Mesenchymal stem cell (in vitro differentiated cells and primary cell): Measurements from ENCODE around the gene CPD.
"Not testable (repeated sequence)": the region's sequence is repeated elsewhere in the genome, so short reads cannot be mapped to it uniquely, and the experiment has no call there.

Experiments
- DNase-seq: peaks from one replicate; pipeline ENCODE4 v3.0.0-alpha.2; 2013
- H2AFZ ChIP-seq: one replicate; pipeline ENCODE4 v1.6.1; 2013; ENCODE audit warnings: low read depth, mild to moderate bottlenecking, control low read depth, inconsistent platforms, low read length, moderate library complexity
- H2AK5ac ChIP-seq: 2 replicates; pipeline ENCODE4 v1.6.1; 2013; ENCODE audit warnings: low read length, moderate library complexity, mild to moderate bottlenecking, inconsistent platforms; ENCODE audit not compliant: severe bottlenecking
- H2BK120ac ChIP-seq: one replicate; pipeline ENCODE4 v1.6.1; 2013; ENCODE audit warnings: low read depth, mild to moderate bottlenecking, inconsistent platforms, low read length, moderate library complexity
- H2BK12ac ChIP-seq, 2 experiments: one replicate each; pipeline ENCODE4 v1.6.1; 2013; ENCODE audit warnings: inconsistent platforms in 2 of 2, low read length in 2 of 2, mild to moderate bottlenecking in 2 of 2, moderate library complexity in 2 of 2, control low read depth in 1 of 2
- H2BK15ac ChIP-seq: one replicate; pipeline ENCODE4 v1.6.1; 2013; ENCODE audit warnings: mild to moderate bottlenecking, low read depth, inconsistent platforms; ENCODE audit not compliant: poor library complexity, severe bottlenecking
- H2BK5ac ChIP-seq: 2 replicates; pipeline ENCODE4 v1.6.1; 2013; ENCODE audit warnings: low read depth, mild to moderate bottlenecking, low read length, control low read depth, inconsistent platforms; ENCODE audit not compliant: poor library complexity, severe bottlenecking
- H3K14ac ChIP-seq, 2 experiments: one replicate each; pipeline ENCODE4 v1.6.1; 2013; ENCODE audit warnings: inconsistent platforms in 2 of 2, low read length in 2 of 2, control low read depth in 1 of 2, mild to moderate bottlenecking in 1 of 2, moderate library complexity in 1 of 2
- H3K18ac ChIP-seq, 2 experiments: one replicate each; pipeline ENCODE4 v1.6.1; 2013; ENCODE audit warnings: inconsistent platforms in 2 of 2, low read length in 2 of 2, control low read depth in 1 of 2, low read depth in 1 of 2, mild to moderate bottlenecking in 1 of 2
- H3K23ac ChIP-seq, 2 experiments: one replicate each; pipeline ENCODE4 v1.6.1; 2013; ENCODE audit warnings: inconsistent platforms in 2 of 2, low read length in 2 of 2, mild to moderate bottlenecking in 2 of 2, moderate library complexity in 2 of 2, control low read depth in 1 of 2
- H3K27ac ChIP-seq: 2 replicates; pipeline ENCODE4 v1.5.1; 2013; ENCODE audit warnings: mild to moderate bottlenecking, moderate library complexity, low read length, control low read depth, inconsistent platforms; ENCODE audit not compliant: poor library complexity, severe bottlenecking
- H3K27me3 ChIP-seq, 2 experiments: 2 replicates each; pipeline versions ENCODE4 v1.6.1 to v1.7.0; 2013; ENCODE audit warnings: low read length in 2 of 2, mild to moderate bottlenecking in 2 of 2, moderate library complexity in 2 of 2, control low read depth in 1 of 2, inconsistent platforms in 1 of 2; ENCODE audit not compliant: control insufficient read depth in 1 of 2, insufficient read depth in 1 of 2
- H3K36me3 ChIP-seq, 2 experiments: 2 replicates each; pipeline versions ENCODE4 v1.6.1 to v1.7.0; 2013; ENCODE audit warnings: low read length in 2 of 2, control low read depth in 1 of 2, inconsistent platforms in 1 of 2, low read depth in 1 of 2, mild to moderate bottlenecking in 1 of 2; ENCODE audit not compliant: insufficient read depth in 2 of 2, control insufficient read depth in 1 of 2
- H3K4ac ChIP-seq, 2 experiments: one replicate each; pipeline ENCODE4 v1.6.1; 2013; ENCODE audit warnings: inconsistent platforms in 2 of 2, low read length in 2 of 2, mild to moderate bottlenecking in 2 of 2, moderate library complexity in 2 of 2, control low read depth in 1 of 2, low read depth in 1 of 2
- H3K4me1 ChIP-seq: 2 replicates; pipeline ENCODE4 v1.6.1; 2013; ENCODE audit warnings: low read depth, low read length, control low read depth; ENCODE audit not compliant: control insufficient read depth, insufficient read depth
- H3K4me2 ChIP-seq: 2 replicates; pipeline ENCODE4 v1.6.1; 2013; ENCODE audit warnings: low read length, mild to moderate bottlenecking, inconsistent platforms; ENCODE audit not compliant: poor library complexity, severe bottlenecking
- H3K4me3 ChIP-seq, 2 experiments: 2 replicates each; pipeline versions ENCODE4 v1.5.1 to v1.7.0; 2013; ENCODE audit warnings: low read length in 2 of 2, mild to moderate bottlenecking in 2 of 2, control low read depth in 1 of 2, low read depth in 1 of 2; ENCODE audit not compliant: insufficient read depth in 1 of 2
- H3K79me1 ChIP-seq: replicated peaks from 2 replicates; pipeline ENCODE4 v1.6.1; 2013; ENCODE audit warnings: mild to moderate bottlenecking, control low read depth, low read length, inconsistent platforms; ENCODE audit not compliant: poor library complexity, severe bottlenecking
- H3K9ac ChIP-seq: 2 replicates; pipeline ENCODE4 v1.7.0; 2013; ENCODE audit warnings: mild to moderate bottlenecking, low read length, moderate library complexity
- H3K9me3 ChIP-seq: 2 replicates; pipeline ENCODE4 v1.7.0; 2013; ENCODE audit warnings: mild to moderate bottlenecking, low read length; ENCODE audit not compliant: control insufficient read depth
- H4K8ac ChIP-seq: one replicate; pipeline ENCODE4 v1.6.1; 2013; ENCODE audit warnings: inconsistent platforms, mild to moderate bottlenecking, low read length, moderate library complexity
- H4K91ac ChIP-seq: one replicate; pipeline ENCODE4 v1.6.1; 2013; ENCODE audit warnings: mild to moderate bottlenecking, low read length, inconsistent platforms
- WGBS: methylation state at CpG from one replicate; pipeline ENCODE4 v1.1.7; 2013; ENCODE audit warnings: mixed read lengths; 5-methylcytosine and 5-hydroxymethylcytosine counted together

CPD gene

DNA sequence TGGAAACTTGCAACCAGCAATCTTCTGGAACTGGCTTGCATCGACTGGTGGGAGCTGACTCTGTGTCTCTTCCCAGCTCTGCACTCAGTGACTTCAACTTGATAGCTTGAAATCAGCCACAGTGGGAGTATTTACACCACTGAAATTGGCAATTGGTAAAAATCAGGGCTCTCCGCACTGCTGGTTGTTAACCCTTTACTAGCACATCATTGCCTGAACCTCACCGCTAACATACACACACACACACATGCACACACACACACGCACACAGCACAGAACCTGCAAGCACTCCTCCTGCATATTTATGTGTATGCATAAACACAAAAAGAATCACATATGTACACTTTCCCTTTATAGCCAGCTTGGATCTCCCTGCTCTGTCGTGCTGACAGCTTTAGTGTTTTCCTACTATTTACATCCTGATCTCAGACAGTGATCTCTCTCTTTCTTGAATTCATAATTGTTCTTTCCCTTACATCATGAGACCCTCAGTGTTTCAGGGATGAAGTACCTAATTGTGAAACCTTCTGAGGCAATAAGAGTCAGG, 37.0 kb upstream of the CPD start:
- Histone ChIP-seq H3K4me3 (no peak overlapping the region), H3K36me3 (no peaks in the 10 kb centered on the region), H2AK5ac (no peak overlapping the region), H2AFZ (no peak overlapping the region), H3K18ac (no peak overlapping the region), H3K9ac (no peak overlapping the region), H3K14ac (no peak overlapping the region), H3K79me1 (no peaks in the 10 kb centered on the region), H3K27me3 (no peaks in the 10 kb centered on the region), H3K9me3 (no peaks in the 10 kb centered on the region), H3K4me1 (peaks cover 15% of the 10 kb centered on the region), H2BK120ac (no peak overlapping the region), H2BK12ac (no peak overlapping the region), H2BK5ac (no peak overlapping the region), H3K23ac (no peak overlapping the region), H4K8ac (no peak overlapping the region), H3K4ac (no peak overlapping the region), H3K4me2 (no peak overlapping the region), H2BK15ac (no peak overlapping the region), H4K91ac (no peak overlapping the region), H3K27ac (no peak overlapping the region)
- 93% methylated on average over 5 of the region's 5 CpGs for WGBS
- no peak for DNase-seq

DNA sequence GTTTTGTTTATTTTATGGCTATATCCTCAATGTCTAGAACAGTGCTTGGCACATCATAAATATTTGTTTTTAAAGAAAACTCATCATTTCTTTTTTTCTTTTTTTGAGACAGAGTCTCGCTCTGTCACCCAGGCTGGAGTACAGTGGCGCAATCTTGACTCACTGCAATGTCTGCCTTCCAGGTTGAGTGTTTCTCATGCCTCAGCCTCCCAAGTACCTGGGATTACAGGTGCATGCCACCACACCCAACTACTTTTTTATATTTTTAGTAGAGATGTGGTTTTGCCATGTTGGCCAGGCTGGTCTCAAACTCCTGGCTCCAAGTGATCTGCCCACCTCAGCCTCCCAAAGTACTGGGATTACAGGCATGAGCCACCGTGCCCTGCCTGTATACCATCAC, 35.5 kb upstream of the CPD start:
- not testable (repeated sequence) for H4K8ac ChIP-seq, H2BK15ac ChIP-seq, H3K9me3 ChIP-seq, H3K18ac ChIP-seq, H3K27ac ChIP-seq, H2BK120ac ChIP-seq, H2BK12ac ChIP-seq, H2AK5ac ChIP-seq, H3K4me3 ChIP-seq, H3K27me3 ChIP-seq, H3K4me1 ChIP-seq, H3K79me1 ChIP-seq, DNase-seq, H3K9ac ChIP-seq, H2AFZ ChIP-seq, H3K23ac ChIP-seq, H2BK5ac ChIP-seq, H3K4me2 ChIP-seq, H3K36me3 ChIP-seq, H3K4ac ChIP-seq, H3K14ac ChIP-seq, H4K91ac ChIP-seq
- 91% methylated on average over 3 of the region's 3 CpGs for WGBS

DNA sequence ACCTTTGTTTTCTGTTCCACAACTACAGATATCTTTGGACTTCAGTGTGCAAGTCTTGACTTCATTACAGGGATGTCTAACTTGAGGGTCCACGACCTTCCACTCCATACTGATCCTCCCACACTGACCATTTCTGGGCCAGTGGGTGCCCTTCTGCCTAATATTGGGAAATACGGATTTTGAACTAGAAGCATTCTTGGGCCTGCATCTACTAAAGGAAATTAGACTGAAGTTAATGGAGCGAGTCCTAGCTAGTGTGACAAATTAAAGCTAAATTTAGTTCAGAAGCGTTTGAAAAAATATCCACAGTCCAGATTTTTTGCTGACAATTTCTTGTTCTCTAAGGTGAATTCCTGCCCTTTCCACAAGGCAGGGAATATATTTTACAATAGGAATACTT, 34.9 kb upstream of the CPD start:
- Histone ChIP-seq H2BK15ac (no peak overlapping the region), H4K91ac (no peak overlapping the region), H2BK12ac (no peak overlapping the region), H3K9me3 (no peaks in the 10 kb centered on the region), H3K36me3 (no peaks in the 10 kb centered on the region), H2BK5ac (no peak overlapping the region), H4K8ac (no peak overlapping the region), H3K4me3 (no peak overlapping the region), H2BK120ac (no peak overlapping the region), H2AFZ (no peak overlapping the region), H3K23ac (no peak overlapping the region), H3K18ac (no peak overlapping the region), H3K4me1 (peaks cover 8% of the 10 kb centered on the region), H3K4me2 (no peak overlapping the region), H3K79me1 (no peaks in the 10 kb centered on the region), H3K27ac (peak overlapping the region; percentile 46), H3K4ac (no peak overlapping the region), H3K9ac (no peak overlapping the region), H2AK5ac (no peak overlapping the region), H3K14ac (no peak overlapping the region), H3K27me3 (no peaks in the 10 kb centered on the region)
- WGBS: 88% methylated on average over 4 of the region's 4 CpGs
- DNase-seq: no peak

DNA sequence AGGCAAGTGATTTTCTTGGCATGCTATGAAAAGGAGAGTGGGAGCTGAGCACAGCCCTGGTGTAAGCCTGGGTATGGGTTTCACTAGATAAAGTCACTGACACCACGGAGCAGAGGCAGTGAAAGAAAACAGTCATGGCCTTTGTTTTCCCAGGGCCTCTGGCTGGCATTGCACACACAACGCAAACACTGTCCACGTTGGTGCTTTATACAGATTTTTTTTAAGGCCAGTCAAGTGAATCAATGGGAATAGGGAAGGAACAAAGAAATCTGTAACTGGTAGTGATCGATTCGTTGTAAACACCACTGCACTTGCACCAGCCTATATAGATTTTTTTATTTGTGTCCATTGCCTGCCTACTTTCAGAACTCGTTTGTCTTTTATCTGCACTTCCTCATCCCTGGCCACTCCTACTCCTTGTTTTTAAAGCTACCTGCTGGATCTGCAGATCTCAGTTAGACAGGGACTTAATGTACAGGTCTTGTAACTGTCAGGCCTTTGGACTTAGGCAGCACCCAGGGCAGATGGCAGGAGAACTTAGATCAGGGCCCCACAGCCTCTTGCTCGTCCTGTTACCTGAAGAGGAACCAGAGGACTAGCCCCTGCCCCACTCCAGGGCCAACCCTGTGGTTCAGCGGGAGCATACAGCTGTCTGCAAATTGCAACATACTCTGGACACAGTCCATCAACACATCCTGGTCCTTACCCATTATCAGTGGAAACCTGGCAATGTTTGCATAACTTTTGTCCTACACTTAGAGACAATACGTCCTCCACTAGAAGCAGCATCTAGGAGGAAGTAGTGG, 34.2 kb upstream of the CPD start:
- Histone ChIP-seq H2AK5ac (no peak overlapping the region), H3K4ac (no peak overlapping the region), H3K9me3 (no peaks in the 10 kb centered on the region), H3K27me3 (no peaks in the 10 kb centered on the region), H3K79me1 (no peaks in the 10 kb centered on the region), H3K27ac (peak overlapping the region; percentile 46), H4K8ac (no peak overlapping the region), H3K23ac (no peak overlapping the region), H2BK120ac (no peak overlapping the region), H3K18ac (no peak overlapping the region), H2BK15ac (no peak overlapping the region), H3K4me2 (no peak overlapping the region), H3K4me3 (no peak overlapping the region), H3K9ac (no peak overlapping the region), H2AFZ (no peak overlapping the region), H3K14ac (no peak overlapping the region), H3K4me1 (peaks cover 8% of the 10 kb centered on the region), H4K91ac (no peak overlapping the region), H2BK12ac (peak overlapping the region in 1 of 2 experiments; percentile 1), H3K36me3 (no peaks in the 10 kb centered on the region), H2BK5ac (no peak overlapping the region)
- 78% methylated on average over 9 of the region's 9 CpGs for WGBS
- peak; percentile 29 for DNase-seq
